SK-N-SH treated with all-trans-retinoic acid at 6 μM for 48 hours (cell line): ENCODE results near the gene FLOT2.
"Not testable (repeated sequence)": the region's sequence is repeated elsewhere in the genome, so short reads cannot be mapped to it uniquely, and the experiment has no call there.

Experiments
- TCF4 ChIP-seq: fragments of 250-450 bp; sonication (Bioruptor Pico); IDR thresholded peaks from 2 replicates; pipeline ENCODE4 v1.8.0; 2021; ENCODE audit warnings: mild to moderate bottlenecking, moderate library complexity, borderline replicate concordance
- TOX ChIP-seq: fragments of 250-450 bp; sonication (Bioruptor Pico); IDR thresholded peaks from 2 replicates; pipeline ENCODE4 v1.8.0; 2021; ENCODE audit warnings: mild to moderate bottlenecking, moderate library complexity, borderline replicate concordance
- ZNF565 ChIP-seq: fragments of 450-650 bp; formaldehyde crosslinking; conservative IDR thresholded peaks from 2 replicates; pipeline ENCODE4 v1.5.0; 2020; ENCODE audit warnings: low read depth, mild to moderate bottlenecking, moderate library complexity

- not testable (repeated sequence) for TF ChIP-seq ZNF565, TCF4, TOX (CRISPR knock-in tag)
Observed at GRCh38 chr17:28846699-28847098, 50.8 kb downstream of the FLOT2 start.
